Renal pelvis (tissue), 4 donors: ENCODE measurements around the gene BANP. TPM values are rescaled to one million over a fixed set of nuclear protein-coding genes. Genes with fewer than 3 reads are reported as not detected.
"Not testable (repeated sequence)": the region's sequence is repeated elsewhere in the genome, so short reads cannot be mapped to it uniquely, and the experiment has no call there.

Source experiments
- DNase-seq: peaks from one replicate; pipeline ENCODE4 v3.0.0-alpha.2; 2013
- polyA plus RNA-seq, 3 donors: library from polyadenylated mRNA; unstranded; fragments of 120-200 nt; gene quantifications; one replicate each; pipeline ENCODE4 v1.2.1, GENCODE V29; 2013; ENCODE audit not compliant: insufficient read length in 3 of 3

BANP gene
- polyA plus RNA-seq, 3 donors, result 23.1 to 27.4 (median 27.3) TPM

DNA sequence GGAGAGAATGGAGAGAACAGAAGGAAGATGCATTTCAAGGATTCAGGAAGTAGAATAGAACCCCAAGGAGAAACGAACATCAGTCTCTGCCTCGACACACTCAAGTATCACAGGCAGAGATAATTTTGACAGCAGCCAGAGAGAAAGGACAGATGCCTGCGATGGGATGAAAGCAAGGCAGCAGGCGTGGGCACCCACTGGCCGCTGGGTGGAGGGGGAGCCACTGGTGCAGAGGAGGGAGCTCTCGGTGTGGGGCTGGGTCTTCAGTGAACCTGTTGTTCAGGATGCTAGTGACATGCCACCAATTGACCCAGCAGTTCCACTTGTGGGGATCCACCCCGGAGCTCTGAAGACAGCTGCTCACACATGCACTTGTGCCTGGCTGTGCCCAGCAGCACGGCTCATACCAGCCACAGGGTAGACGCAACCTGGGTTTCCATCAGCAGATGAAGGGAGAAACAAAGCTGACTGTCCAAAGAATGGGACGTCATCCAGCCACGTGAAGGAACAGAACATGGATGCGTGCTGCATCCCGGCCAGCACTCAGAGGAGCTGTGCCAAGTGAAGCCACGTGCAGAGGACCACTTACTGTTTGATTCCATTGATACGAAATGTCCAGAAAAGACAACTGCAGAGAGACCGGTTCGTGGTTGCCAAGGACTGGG, 127.0 kb downstream of the BANP start:
- DNase-seq, result no peak

DNA sequence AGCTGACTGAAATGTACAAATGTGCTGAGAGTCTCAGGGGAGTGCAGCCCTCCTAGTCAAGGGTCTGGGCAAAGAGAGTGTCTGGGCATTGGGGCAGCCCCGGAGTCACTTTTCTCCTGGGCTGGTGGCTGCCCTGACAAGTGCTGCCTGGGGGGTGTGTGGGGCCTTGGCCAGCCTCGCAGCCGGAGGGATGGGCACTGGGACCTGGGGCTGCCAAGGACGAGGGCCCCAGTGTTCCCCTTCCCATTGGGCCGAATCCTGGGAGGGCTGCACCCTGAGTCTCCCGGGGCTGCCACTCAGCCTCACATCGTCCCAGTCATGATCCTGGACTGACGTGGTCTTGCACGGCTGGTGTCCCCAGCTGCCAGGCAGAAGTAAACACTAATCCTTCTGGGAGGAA, 132.3 kb downstream of the BANP start:
- no peak for DNase-seq

DNA sequence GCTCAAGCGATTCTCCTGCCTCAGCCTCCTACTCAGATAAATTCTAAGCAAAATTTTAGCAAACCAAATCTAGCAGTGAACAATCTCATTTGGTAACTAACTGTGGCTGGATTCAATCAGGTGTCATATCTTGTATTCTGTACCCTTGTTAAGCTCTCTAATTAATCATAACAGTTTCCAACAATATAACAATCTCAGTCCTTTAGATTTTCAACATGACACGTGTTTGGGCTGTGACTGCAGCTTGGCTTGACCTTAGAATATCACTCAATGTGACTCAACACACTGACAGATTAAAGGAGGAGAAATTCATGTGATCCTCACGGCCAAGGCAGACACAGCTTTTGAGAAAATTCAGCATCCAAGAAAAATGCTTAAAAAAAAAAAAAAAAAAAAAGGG, 133.6 kb downstream of the BANP start:
- DNase-seq, result no peak

GRCh38 chr16:88086571-88087516, 135.6 kb downstream of the BANP start:
- DNase-seq, result no peak

DNA sequence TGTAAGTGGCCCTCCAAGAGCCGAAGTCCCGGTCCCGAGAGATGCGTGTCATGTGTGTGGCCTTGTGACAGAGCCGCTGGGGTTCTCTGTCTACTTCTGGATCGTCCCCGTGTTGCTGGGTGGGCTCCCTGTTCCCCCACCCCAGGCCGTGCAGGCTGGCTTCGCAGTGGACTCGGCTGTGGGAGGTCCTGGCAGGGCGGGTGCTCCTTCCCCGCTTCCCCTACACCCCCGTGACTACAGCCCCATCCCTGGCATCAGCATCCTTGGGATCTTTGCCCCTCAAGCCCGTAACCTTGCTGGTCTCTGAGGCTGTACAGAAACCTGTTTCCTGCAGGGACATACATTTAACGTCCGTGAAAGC, 136.3 kb downstream of the BANP start:
- DNase-seq, result no peak

- DNase-seq, result no peak
These were observed 136.9 kb downstream of the BANP start for GRCh38 chr16:88088161-88088581.

DNA sequence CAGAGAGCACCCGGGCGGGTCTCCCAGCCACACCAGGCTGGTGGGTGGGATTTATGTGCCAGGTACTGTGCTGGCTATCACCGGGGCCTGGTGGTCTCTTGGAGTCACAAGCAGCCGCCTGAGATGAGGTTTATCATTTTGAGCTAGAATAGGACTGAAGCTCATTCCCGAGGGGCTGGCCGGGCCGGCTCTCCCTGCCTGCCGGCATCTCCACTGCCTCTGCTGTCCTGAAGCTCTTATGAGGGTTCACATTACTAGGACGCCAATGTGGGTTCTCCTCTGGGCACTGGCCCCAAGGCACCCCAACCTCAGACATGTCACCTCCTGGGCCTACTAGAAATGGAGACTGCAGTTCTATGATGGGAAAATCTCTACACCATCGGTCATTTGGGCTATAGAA, 137.4 kb downstream of the BANP start:
- not testable (repeated sequence) for DNase-seq

GRCh38 chr16:88089071-88089470, 137.8 kb downstream of the BANP start:
- DNase-seq, result not testable (repeated sequence)

DNA sequence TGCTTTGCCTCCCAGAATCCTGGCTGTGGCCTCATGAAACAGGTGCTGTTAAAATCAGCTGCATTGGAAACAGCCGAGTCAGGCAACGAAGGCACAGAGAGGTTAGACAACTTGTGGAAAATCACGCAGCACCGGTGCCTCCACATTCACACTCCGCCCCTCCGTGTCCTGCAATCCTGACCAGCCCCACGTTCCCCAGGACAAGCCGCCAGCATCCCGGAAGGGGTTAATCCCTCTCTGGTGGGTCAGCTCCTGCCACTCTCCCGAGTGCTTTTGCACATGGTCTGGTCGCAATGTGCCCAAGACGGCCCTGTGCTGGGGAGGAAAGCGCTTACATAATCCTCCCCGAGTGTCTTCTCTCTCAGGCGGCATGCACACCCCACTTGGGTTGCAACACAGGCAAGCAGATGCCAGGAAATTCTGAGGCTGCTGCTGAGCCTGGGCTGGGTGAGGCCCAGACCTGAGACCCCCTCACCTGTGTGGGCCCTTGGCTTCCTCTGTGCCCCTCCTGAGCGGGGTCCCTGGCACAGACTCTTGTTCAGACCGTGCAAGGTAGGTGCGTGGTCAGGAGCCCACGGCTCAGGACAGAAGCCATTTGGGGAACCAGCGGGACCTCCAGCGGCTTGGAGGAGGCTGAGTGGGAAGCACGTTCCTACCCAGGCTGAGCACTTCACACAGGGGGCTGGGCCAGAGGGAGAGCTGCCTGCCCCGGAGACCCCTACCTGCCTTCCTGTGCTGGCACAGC, 138.6 kb downstream of the BANP start:
- not testable (repeated sequence) for DNase-seq

- DNase-seq, result not testable (repeated sequence)
These were observed 139.3 kb downstream of the BANP start for GRCh38 chr16:88090377-88091175.

DNA sequence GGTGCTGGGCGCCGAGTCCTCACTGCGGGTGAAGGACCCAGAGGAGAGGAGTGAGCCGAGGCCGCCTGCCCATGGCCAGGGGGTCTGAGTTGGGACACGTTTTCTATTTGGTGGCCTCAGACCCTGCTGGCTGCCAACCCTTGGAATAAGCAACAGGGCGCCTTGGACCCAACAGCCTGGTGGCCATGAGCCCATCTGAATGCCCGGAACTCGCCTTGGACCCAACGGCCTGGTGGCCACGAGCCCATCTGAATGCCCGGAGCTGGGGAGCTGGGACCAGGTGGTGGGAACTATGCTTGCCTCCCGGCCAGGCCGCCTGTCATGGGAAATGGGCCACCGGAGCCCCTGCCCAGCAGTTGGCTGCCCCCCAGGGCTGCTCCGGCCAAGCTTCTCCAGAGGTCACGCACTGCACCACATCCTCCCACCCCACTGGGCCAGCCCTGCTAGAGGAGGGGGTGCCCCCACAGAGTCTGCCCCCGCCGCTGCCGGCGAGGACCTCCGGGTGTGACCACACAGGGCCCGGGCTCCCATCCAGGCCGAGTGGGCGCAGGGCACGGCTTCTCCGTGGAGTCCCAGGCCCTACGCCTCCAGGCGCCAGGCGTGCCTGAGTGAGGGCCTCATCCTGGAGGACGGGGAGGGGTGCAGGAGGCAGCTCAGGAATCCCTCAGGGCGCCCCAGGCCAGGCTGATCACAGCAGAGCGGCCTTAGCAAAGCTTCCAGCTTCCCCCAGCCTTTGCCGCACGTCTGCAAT, 140.2 kb downstream of the BANP start:
- not testable (repeated sequence) for DNase-seq

DNA sequence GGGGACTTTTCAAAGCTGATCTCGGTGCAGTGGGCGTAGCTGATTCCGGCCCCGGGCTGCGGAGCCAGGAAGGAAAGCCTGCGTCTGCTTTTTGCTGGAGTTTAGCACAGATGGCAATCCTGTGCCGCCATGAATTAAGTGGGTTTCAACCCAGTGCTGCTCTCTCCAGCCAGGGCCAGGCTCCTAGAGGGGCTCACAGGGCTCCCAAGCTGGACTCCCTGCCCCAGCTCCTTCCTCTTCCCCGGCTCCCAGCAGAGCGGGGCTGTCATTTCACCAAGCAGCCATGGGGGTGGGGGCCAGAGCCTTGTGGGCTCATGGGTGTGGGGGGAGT, 140.7 kb downstream of the BANP start:
- not testable (repeated sequence) for DNase-seq

GRCh38 chr16:88092791-88093555, 141.7 kb downstream of the BANP start:
- DNase-seq, result not testable (repeated sequence)

DNA sequence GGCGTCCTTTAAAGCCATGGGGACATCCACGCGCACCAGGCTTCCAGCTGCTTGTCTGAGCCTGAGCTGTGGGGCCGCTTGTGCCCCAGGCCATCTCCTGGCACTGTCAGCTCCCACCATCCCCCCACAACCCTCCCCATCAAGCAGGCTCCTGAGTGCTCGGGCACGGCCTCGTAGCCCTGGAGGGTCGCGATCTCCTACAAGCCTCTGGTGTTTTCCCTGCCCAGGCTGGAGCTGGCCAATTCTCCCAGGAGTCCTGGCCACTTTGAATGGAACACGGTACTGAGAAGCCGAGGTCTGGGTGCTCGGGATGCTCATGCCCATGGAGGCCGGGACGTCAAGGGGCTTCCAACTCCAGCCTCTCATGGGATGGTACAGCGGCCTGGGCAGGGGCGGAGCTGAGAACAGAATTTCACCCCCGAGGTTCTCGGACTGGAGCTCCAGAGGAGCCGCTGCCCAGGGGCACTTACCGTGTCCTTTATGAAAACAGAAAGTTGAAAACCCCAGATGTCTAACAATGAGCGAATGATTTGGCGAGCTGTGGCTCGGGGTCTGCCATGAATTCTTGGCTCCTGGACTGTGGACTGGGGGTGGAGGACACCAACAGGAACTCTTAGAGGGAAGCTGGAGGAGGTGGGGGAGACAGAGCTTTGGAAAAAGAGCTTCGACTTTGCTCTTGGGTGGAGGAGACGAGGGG, 142.5 kb downstream of the BANP start:
- not testable (repeated sequence) for DNase-seq

GRCh38 chr16:88094253-88094575, 143.0 kb downstream of the BANP start:
- not testable (repeated sequence) for DNase-seq

DNA sequence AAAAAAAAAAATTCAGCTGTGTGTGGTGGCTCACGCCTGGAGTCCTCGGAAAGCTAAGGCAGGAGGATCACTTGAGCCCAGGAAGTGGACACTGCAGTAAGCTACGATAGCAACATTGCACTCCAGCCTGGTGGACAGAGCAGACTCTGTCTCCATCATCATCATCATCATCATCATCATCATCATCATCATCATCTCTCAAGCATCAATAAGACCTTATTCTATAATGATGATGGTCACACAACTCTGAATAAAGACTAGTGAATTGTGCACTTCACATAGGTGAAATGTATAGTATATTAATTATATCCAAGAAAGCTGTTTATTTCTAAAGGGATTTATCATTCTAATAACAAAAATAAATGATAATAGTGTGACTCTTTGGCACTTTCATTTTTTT, 143.7 kb downstream of the BANP start:
- DNase-seq, result not testable (repeated sequence)

GRCh38 chr16:88096659-88097058, 145.4 kb downstream of the BANP start:
- DNase-seq, result not testable (repeated sequence)

DNA sequence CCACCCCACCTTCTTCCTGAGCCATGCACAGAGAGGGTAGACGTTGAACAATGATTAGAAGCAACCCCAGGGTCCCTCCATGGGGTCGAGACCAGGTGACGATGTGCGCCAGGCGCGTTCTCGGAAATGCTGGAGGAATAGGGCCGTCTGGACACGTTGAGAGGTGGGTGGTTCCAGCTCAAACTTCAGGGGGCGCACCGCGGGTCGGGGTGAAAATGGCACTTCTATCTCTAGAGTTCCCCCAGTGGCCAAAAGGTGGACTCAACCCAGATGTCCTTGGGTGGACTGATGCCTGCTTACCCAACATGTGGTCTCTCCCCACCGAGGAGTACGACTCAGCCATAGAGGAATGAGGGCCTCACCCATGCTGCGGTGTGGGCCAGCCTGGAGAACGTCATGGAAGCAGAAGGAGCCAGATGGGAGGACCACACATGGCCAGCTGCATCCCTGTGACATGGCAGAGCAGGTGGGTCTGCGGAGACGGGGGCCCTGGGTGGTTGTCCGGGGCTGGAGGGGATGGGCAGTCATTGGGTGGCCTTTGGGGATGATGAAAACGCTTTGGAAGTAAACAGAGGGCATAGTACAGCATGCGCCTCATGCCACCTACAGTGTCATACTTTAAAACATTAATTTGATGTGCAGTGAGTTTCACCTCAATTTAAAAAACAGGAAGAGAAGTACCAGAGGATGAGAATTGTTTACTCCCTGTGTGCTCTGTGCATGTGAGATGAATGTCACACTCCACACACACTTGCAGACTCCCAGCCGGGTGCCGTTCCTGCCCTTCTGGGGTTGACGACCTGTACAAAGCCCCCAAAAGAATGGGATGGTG, 147.7 kb downstream of the BANP start:
- DNase-seq, result not testable (repeated sequence)

DNA sequence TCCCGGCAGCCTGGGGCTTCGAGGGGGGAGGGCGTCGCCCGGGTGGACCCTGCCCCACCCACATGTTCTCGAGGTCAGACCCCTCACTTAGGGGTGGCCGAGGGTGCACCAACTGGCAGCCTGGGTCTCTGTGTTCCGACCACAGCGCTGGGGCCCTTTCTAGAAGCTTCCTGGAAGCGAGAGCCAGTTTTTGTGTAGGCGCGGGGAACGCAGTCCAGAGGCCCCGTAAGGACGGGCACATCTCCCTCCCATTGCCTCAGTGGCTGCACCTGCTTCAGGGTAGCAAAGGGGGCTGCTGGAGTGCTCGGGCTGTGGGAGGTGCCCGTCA, 148.3 kb downstream of the BANP start:
- DNase-seq, result no peak
